Testis (tissue), 2 donors: Measurements from ENCODE around the gene UROS.

Source experiments
- CTCF ChIP-seq, 3 experiments: fragments of 450-650 bp in 2 of 3; fragments of 200-600 bp in 1 of 3; sonication (generic) in 1 of 3; IDR thresholded peaks; one replicate each; pipeline ENCODE4 v1.5.1; 2016 to 2019; ENCODE audit warnings: antibody characterized with exemption in 3 of 3, mild to moderate bottlenecking in 2 of 3, moderate library complexity in 1 of 3
- POLR2A ChIP-seq: fragments of 450-650 bp; IDR thresholded peaks from one replicate; pipeline ENCODE4 v1.6.1; 2017; ENCODE audit warnings: antibody characterized with exemption, mild to moderate bottlenecking, moderate library complexity

- TF ChIP-seq CTCF (IDR thresholded peaks at IDR 0.05) = no peak
- TF ChIP-seq POLR2A = no peak
Measured at GRCh38 chr10:125757742-125758141, 65.3 kb downstream of the UROS start.
